Measurements from ENCODE around the gene CDS1. TPM values are rescaled to one million over a fixed set of nuclear protein-coding genes. Genes with fewer than 3 reads are reported as not detected.

Gene CDS1
- total and polyA plus RNA-seq, 2 of the 8 experiments (the other 6 are each of a cell fraction or from before 2014, with no cell fraction given): 8.7 to 13.9 TPM

DNA sequence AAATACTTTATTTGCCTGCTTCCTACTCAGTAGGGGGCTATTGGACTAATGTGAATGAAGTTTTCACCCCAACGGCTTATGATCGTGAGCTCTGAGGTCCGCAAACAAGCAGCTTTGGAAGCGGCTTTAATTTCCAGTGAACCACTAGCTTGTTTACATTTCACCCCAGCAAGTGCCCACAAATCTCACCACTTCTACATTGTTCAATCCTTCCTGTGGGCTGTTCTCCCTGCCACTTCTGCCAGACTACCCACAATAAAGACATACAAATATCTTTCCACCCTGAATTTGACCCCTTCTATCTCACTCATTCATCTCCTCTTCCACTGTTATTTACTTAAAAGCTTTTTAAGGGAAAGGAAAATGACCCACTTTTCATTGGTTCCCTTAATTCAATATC is 98.0 kb downstream of the CDS1 start:
- H3K23ac ChIP-seq (ENCODE audit: insufficient read length): no peak overlapping the region
- no peak overlapping the region for H2AK5ac ChIP-seq (ENCODE audit: low read depth, low read length)
- ChIA-PET POLR2A (ENCODE audit: partially characterized antibody) (no interaction called here), CTCF (ENCODE audit: partially characterized antibody) (no interaction called here)
- FAIRE-seq (no peak), DNase-seq (ENCODE audit: low read depth in 1 of 2, low spot score in 2 of 2) (no peak)
- no peaks in the 10 kb centered on the region for H3K79me1 ChIP-seq (ENCODE audit: low read depth, low read length)
- H3K9me3 ChIP-seq (ENCODE audit: insufficient read depth in 2 of 2, low read depth in 1 of 2, low read length in 1 of 2): no peaks in the 10 kb centered on the region
- no peak overlapping the region for H3K27ac ChIP-seq (ENCODE audit: low read depth, low read length)
- no peaks in the 10 kb centered on the region for H3K79me2 ChIP-seq (ENCODE audit: control insufficient read depth in 1 of 2, insufficient read depth in 2 of 2, low read length in 2 of 2)
- no peak overlapping the region for H3K4me2 ChIP-seq (ENCODE audit: insufficient read depth in 1 of 2, low read depth in 2 of 2, low read length in 2 of 2)
- H2BK5ac ChIP-seq (ENCODE audit: low read depth, low read length): no peak overlapping the region
- no peak overlapping the region for H3K56ac ChIP-seq (replicated peaks; ENCODE audit: insufficient read length, low read depth, low read length)
- H2BK20ac ChIP-seq (ENCODE audit: low read length): no peak overlapping the region
- no peak overlapping the region for H3K18ac ChIP-seq (ENCODE audit: extremely low read depth, low read length)
- peaks cover 0 to 4% (median 0%) of the 10 kb centered on the region in 4 experiments; a peak in 1 of 7 replicates for H3K4me1 ChIP-seq (replicated peaks in 1 of 4; ENCODE audit: control insufficient read depth in 3 of 4, insufficient read depth in 4 of 4, low read length in 3 of 4)
- no peak overlapping the region for H4K8ac ChIP-seq (ENCODE audit: extremely low read depth, insufficient read depth, low read length)
- 94% methylated on average over 4 of the region's 4 CpGs; no CpG with 5 or more reads in 1 of the 2 experiments for WGBS, 2 experiments (ENCODE audit: extremely low coverage in 1 of 2, insufficient coverage in 1 of 2, insufficient read length in 1 of 2, insufficient replicate concordance in 2 of 2, low coverage in 1 of 2, low lambda C conversion rate in 2 of 2, missing lambda C conversion rate in 1 of 2)
- peaks cover 2 to 51% (median 34%) of the 10 kb centered on the region in 4 experiments; a peak in 7 of 8 replicates for H3K36me3 ChIP-seq (ENCODE audit: control insufficient read depth in 2 of 4, insufficient read depth in 4 of 4, low read length in 3 of 4)
- H3K23me2 ChIP-seq (ENCODE audit: low read depth, low read length): no peaks in the 10 kb centered on the region
- no peak overlapping the region for H4K5ac ChIP-seq (ENCODE audit: insufficient read length, low read depth, low read length)
- no peaks in the 10 kb centered on the region for H4K20me1 ChIP-seq (replicated peaks in 1 of 2; ENCODE audit: control insufficient read depth in 1 of 2, insufficient read depth in 2 of 2, low read length in 2 of 2)
- H3K27me3 ChIP-seq (replicated peaks in 1 of 4; ENCODE audit: control insufficient read depth in 3 of 4, extremely low read depth in 1 of 4, insufficient read depth in 3 of 4, low read length in 3 of 4): no peaks in the 10 kb centered on the region
- no peak overlapping the region for H3K4ac ChIP-seq (replicated peaks; ENCODE audit: insufficient read length, low read depth, low read length)
- H2BK120ac ChIP-seq (replicated peaks; ENCODE audit: low read depth, low read length): no peak overlapping the region
- H2BK12ac ChIP-seq (ENCODE audit: low read depth, low read length): no peak overlapping the region
- no peak overlapping the region for H3K9ac ChIP-seq (replicated peaks in 1 of 4; ENCODE audit: extremely low read depth in 1 of 4, low read depth in 3 of 4, low read length in 3 of 4)
- no peak overlapping the region for H3K4me3 ChIP-seq (ENCODE audit: extremely low read depth in 1 of 4, insufficient read depth in 2 of 4, low read depth in 3 of 4, low read length in 4 of 4)
- no peak overlapping the region for H3K14ac ChIP-seq (ENCODE audit: insufficient read length)
- no peak overlapping the region for H4K91ac ChIP-seq (replicated peaks; ENCODE audit: insufficient read length, low read length)
- H2BK15ac ChIP-seq (ENCODE audit: low read length): no peak overlapping the region
- no peak overlapping the region for H2AFZ ChIP-seq (ENCODE audit: low read length)
- TF ChIP-seq CHD1 (IDR thresholded peaks at IDR 0.05; ENCODE audit: low read depth, low read length) (no peak), YY1 (IDR thresholded peaks at IDR 0.05; ENCODE audit: low read depth, low read length) (no peak), NANOG (IDR thresholded peaks at IDR 0.05; ENCODE audit: insufficient read depth, low read depth, low read length, poor library complexity, severe bottlenecking) (no peak), KDM1A (IDR thresholded peaks at IDR 0.05; ENCODE audit: borderline replicate concordance, low read length) (no peak), GTF2F1 (IDR thresholded peaks at IDR 0.05; ENCODE audit: borderline replicate concordance, low read depth, low read length) (no peak), BRCA1 (IDR thresholded peaks at IDR 0.05; ENCODE audit: low read depth, low read length) (no peak), RFX5 (IDR thresholded peaks at IDR 0.05; ENCODE audit: borderline replicate concordance, low read depth, low read length) (no peak), CTBP2 (IDR thresholded peaks at IDR 0.05; ENCODE audit: borderline replicate concordance, insufficient read depth, insufficient read length, low read length) (no peak), TCF12 (IDR thresholded peaks at IDR 0.05; ENCODE audit: low read depth, low read length) (no peak), EZH2 (IDR thresholded peaks at IDR 0.05; ENCODE audit: low read depth, low read length, severe bottlenecking) (no peak), KDM4A (IDR thresholded peaks at IDR 0.05; ENCODE audit: low read depth, low read length, severe bottlenecking) (no peak), SIX5 (IDR thresholded peaks at IDR 0.05; ENCODE audit: low read depth, low read length) (no peak), PHF8 (conservative IDR thresholded peaks at IDR 0.05; ENCODE audit: low read depth, low read length) (no peak)
- TF ChIP-seq, protein P1, sequence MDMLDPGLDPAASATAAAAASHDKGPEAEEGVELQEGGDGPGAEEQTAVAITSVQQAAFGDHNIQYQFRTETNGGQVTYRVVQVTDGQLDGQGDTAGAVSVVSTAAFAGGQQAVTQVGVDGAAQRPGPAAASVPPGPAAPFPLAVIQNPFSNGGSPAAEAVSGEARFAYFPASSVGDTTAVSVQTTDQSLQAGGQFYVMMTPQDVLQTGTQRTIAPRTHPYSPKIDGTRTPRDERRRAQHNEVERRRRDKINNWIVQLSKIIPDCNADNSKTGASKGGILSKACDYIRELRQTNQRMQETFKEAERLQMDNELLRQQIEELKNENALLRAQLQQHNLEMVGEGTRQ (IDR thresholded peaks at IDR 0.05; ENCODE audit: low read length): no peak

All from H1 (cell line).